ENCODE data around the gene ST6GALNAC3. TPM values are rescaled to one million over a fixed set of nuclear protein-coding genes. Genes with fewer than 3 reads are reported as not detected.

Gene ST6GALNAC3
- polyA plus RNA-seq, 1 donor (not counting 4 experiments of a cell fraction or from before 2014, with no cell fraction given): 0.08 TPM

GRCh38 chr1:76530953-76531352 lies 456.4 kb downstream of the ST6GALNAC3 start:
- H3K4me3 ChIP-seq (ENCODE audit: control insufficient read depth in 2 of 3, extremely low read depth in 1 of 3, insufficient read depth in 2 of 3, low read depth in 1 of 3, low read length in 3 of 3): no peak overlapping the region
- H3K9me3 ChIP-seq (ENCODE audit: control insufficient read depth, low read depth, low read length): no peaks in the 10 kb centered on the region
- H3K79me2 ChIP-seq (ENCODE audit: control insufficient read depth, insufficient read depth, low read length): no peaks in the 10 kb centered on the region
- DNase-seq (ENCODE audit: low read depth, low spot score) (no peak), FAIRE-seq (no peak)
- no peak for TF ChIP-seq EZH2 (IDR thresholded peaks at IDR 0.05; ENCODE audit: low read length)
- TF ChIP-seq CTCF (optimal IDR thresholded peaks at IDR 0.05 in 1 of 3, IDR thresholded peaks at IDR 0.05 in 1 of 3, conservative IDR thresholded peaks at IDR 0.05 in 1 of 3; ENCODE audit: extremely low read depth in 1 of 3, insufficient read depth in 2 of 3, low read length in 3 of 3): no peak
- no peaks in the 10 kb centered on the region for H4K20me1 ChIP-seq (ENCODE audit: control insufficient read depth, extremely low read depth, insufficient read depth, low read length)
- H3K9me1 ChIP-seq (ENCODE audit: control insufficient read depth, extremely low read depth, insufficient read depth, low read length): no peaks in the 10 kb centered on the region
- no peaks in the 10 kb centered on the region for H3K27me3 ChIP-seq (ENCODE audit: control insufficient read depth, extremely low read depth, insufficient read depth, low read length)
- H3K9ac ChIP-seq (ENCODE audit: control insufficient read depth, extremely low read depth, insufficient read depth, low read length): no peak overlapping the region
- no peaks in the 10 kb centered on the region for H3K36me3 ChIP-seq (ENCODE audit: control insufficient read depth in 2 of 2, extremely low read depth in 1 of 2, insufficient read depth in 2 of 2, low read length in 2 of 2)
- H3K4me2 ChIP-seq (ENCODE audit: control insufficient read depth, extremely low read depth, insufficient read depth, low read depth, low read length): no peak overlapping the region
- H3K4me1 ChIP-seq (ENCODE audit: control insufficient read depth, extremely low read depth, insufficient read depth, low read length): no peaks in the 10 kb centered on the region
- dilution Hi-C loops (cut with MboI; ENCODE audit: extremely low pct_ligation_motif_present, low sequenced_read_pairs): no loop called here
- no peak overlapping the region for H3K27ac ChIP-seq (ENCODE audit: control insufficient read depth, insufficient read depth, low read length)
- H2AFZ ChIP-seq (ENCODE audit: control insufficient read depth, low read length): no peak overlapping the region

- no peaks in the 10 kb centered on the region for H3K9me3 ChIP-seq (ENCODE audit: control insufficient read depth, low read depth, low read length)
- H3K9me1 ChIP-seq (ENCODE audit: control insufficient read depth, extremely low read depth, insufficient read depth, low read length): no peaks in the 10 kb centered on the region
- dilution Hi-C loops (cut with MboI; ENCODE audit: extremely low pct_ligation_motif_present, low sequenced_read_pairs): no loop called here
- H3K36me3 ChIP-seq (ENCODE audit: control insufficient read depth in 2 of 2, extremely low read depth in 1 of 2, insufficient read depth in 2 of 2, low read length in 2 of 2): no peaks in the 10 kb centered on the region
- no peaks in the 10 kb centered on the region for H3K79me2 ChIP-seq (ENCODE audit: control insufficient read depth, insufficient read depth, low read length)
- H2AFZ ChIP-seq (ENCODE audit: control insufficient read depth, low read length): no peak overlapping the region
- DNase-seq (ENCODE audit: low read depth, low spot score): no peak
- H3K4me1 ChIP-seq (ENCODE audit: control insufficient read depth, extremely low read depth, insufficient read depth, low read length): no peaks in the 10 kb centered on the region
- no peak overlapping the region for H3K4me3 ChIP-seq (ENCODE audit: control insufficient read depth in 2 of 3, extremely low read depth in 1 of 3, insufficient read depth in 2 of 3, low read depth in 1 of 3, low read length in 3 of 3)
- no peak overlapping the region for H3K9ac ChIP-seq (ENCODE audit: control insufficient read depth, extremely low read depth, insufficient read depth, low read length)
- H4K20me1 ChIP-seq (ENCODE audit: control insufficient read depth, extremely low read depth, insufficient read depth, low read length): no peaks in the 10 kb centered on the region
- H3K27ac ChIP-seq (ENCODE audit: control insufficient read depth, insufficient read depth, low read length): no peak overlapping the region
- TF ChIP-seq EZH2 (IDR thresholded peaks at IDR 0.05; ENCODE audit: low read length) (no peak), CTCF (optimal IDR thresholded peaks at IDR 0.05 in 1 of 3, IDR thresholded peaks at IDR 0.05 in 1 of 3, conservative IDR thresholded peaks at IDR 0.05 in 1 of 3; ENCODE audit: extremely low read depth in 1 of 3, insufficient read depth in 2 of 3, low read length in 3 of 3) (no peak)
- no peak overlapping the region for H3K4me2 ChIP-seq (ENCODE audit: control insufficient read depth, extremely low read depth, insufficient read depth, low read depth, low read length)
- H3K27me3 ChIP-seq (ENCODE audit: control insufficient read depth, extremely low read depth, insufficient read depth, low read length): no peaks in the 10 kb centered on the region
- no peak for FAIRE-seq
Observed at GRCh38 chr1:76541618-76542017, 467.1 kb downstream of the ST6GALNAC3 start.

All from keratinocyte (primary cell).